ENCODE measurements around the gene CYCS. TPM values are rescaled to one million over a fixed set of nuclear protein-coding genes. Genes with fewer than 3 reads are reported as not detected.
"Not testable (repeated sequence)": the region's sequence is repeated elsewhere in the genome, so short reads cannot be mapped to it uniquely, and the experiment has no call there.

CYCS gene
- total RNA-seq, 4 donors from 2014 or later: 13.3 to 25.6 (median 23.4) TPM

GRCh38 chr7:25168145-25168544 lies 43.1 kb upstream of the CYCS start:
- no peak overlapping the region for H3K4me3 ChIP-seq
- no peak overlapping the region for H3K27ac ChIP-seq
- no peak for DNase-seq (ENCODE audit: low spot score in 2 of 2)
- no peaks in the 10 kb centered on the region for H3K4me1 ChIP-seq
- no peaks in the 10 kb centered on the region for H3K27me3 ChIP-seq
- TF ChIP-seq, protein P1, sequence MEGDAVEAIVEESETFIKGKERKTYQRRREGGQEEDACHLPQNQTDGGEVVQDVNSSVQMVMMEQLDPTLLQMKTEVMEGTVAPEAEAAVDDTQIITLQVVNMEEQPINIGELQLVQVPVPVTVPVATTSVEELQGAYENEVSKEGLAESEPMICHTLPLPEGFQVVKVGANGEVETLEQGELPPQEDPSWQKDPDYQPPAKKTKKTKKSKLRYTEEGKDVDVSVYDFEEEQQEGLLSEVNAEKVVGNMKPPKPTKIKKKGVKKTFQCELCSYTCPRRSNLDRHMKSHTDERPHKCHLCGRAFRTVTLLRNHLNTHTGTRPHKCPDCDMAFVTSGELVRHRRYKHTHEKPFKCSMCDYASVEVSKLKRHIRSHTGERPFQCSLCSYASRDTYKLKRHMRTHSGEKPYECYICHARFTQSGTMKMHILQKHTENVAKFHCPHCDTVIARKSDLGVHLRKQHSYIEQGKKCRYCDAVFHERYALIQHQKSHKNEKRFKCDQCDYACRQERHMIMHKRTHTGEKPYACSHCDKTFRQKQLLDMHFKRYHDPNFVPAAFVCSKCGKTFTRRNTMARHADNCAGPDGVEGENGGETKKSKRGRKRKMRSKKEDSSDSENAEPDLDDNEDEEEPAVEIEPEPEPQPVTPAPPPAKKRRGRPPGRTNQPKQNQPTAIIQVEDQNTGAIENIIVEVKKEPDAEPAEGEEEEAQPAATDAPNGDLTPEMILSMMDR (IDR thresholded peaks at IDR 0.05): no peak
- TF ChIP-seq POLR2A (IDR thresholded peaks at IDR 0.05): no peak
- H3K36me3 ChIP-seq: peaks cover 0 to 36% (median 0%) of the 10 kb centered on the region in 3 donors
- H3K9me3 ChIP-seq: no peaks in the 10 kb centered on the region
- 85% methylated on average over 4 of the region's 4 CpGs for WGBS, 2 donors

- Histone ChIP-seq H3K36me3 (peaks cover 0 to 36% (median 0%) of the 10 kb centered on the region in 3 donors), H3K27ac (no peak overlapping the region), H3K4me1 (no peaks in the 10 kb centered on the region), H3K4me3 (no peak overlapping the region), H3K27me3 (no peaks in the 10 kb centered on the region), H3K9me3 (no peaks in the 10 kb centered on the region)
- 71 to 76% methylated on average over 3 of the region's 3 CpGs for WGBS, 2 donors
- TF ChIP-seq, protein P1 (IDR thresholded peaks at IDR 0.05): no peak
- no peak for TF ChIP-seq EP300 (IDR thresholded peaks at IDR 0.05)
- no peak for TF ChIP-seq POLR2A (IDR thresholded peaks at IDR 0.05)
- DNase-seq (ENCODE audit: low spot score in 2 of 2): no peak
These were observed 42.3 kb upstream of the CYCS start for GRCh38 chr7:25167262-25167843.

- H3K4me3 ChIP-seq; H3K27me3 ChIP-seq; H3K27ac ChIP-seq; DNase-seq (ENCODE audit: low spot score in 2 of 2); H3K9me3 ChIP-seq; H3K4me1 ChIP-seq: not testable (repeated sequence)
- peaks cover 0 to 23% (median 0%) of the 10 kb centered on the region in 3 donors for H3K36me3 ChIP-seq
- WGBS, 2 donors: 55 to 59% methylated on average over 11 of the region's 11 CpGs
- TF ChIP-seq, protein P1 (IDR thresholded peaks at IDR 0.05): peak in 4 of 5 experiments; percentile 26 to 47 (median 34)
These were observed 35.0 kb upstream of the CYCS start for GRCh38 chr7:25159983-25160596.

DNA sequence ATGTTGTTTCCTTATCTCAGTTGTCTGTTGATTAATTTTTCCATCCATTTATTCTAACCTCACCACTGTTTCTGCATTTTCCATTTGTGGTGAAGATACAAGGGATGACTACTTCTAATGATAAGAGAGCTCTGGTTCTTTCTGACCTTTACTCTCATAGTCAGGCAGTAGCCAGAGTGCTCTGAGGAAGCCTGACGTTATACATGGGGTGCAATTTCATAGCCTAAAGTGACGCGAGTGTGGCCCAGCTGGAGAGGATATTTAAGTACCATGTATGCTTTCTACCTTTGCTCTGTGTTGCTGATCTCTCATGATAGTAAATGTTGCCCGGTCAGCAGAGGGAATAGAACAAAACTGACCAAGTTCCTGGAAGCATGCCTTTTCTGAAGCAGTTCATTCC lies 33.9 kb upstream of the CYCS start:
- Histone ChIP-seq H3K4me3 (no peak overlapping the region), H3K36me3 (peaks cover 0 to 24% (median 0%) of the 10 kb centered on the region in 3 donors), H3K27me3 (no peaks in the 10 kb centered on the region), H3K9me3 (no peaks in the 10 kb centered on the region), H3K4me1 (no peaks in the 10 kb centered on the region), H3K27ac (no peak overlapping the region)
- no peak for DNase-seq (ENCODE audit: low spot score in 2 of 2)
- TF ChIP-seq POLR2A (IDR thresholded peaks at IDR 0.05): no peak
- TF ChIP-seq, protein P1 (IDR thresholded peaks at IDR 0.05): no peak
- TF ChIP-seq EP300 (IDR thresholded peaks at IDR 0.05): no peak
- 92 to 95% methylated on average over 4 of the region's 4 CpGs for WGBS, 2 donors

GRCh38 chr7:25151773-25152172 lies 26.7 kb upstream of the CYCS start:
- no peak for DNase-seq (ENCODE audit: low spot score in 2 of 2)
- no peak overlapping the region for H3K4me3 ChIP-seq
- no peaks in the 10 kb centered on the region for H3K9me3 ChIP-seq
- TF ChIP-seq POLR2A (IDR thresholded peaks at IDR 0.05) (no peak), EP300 (IDR thresholded peaks at IDR 0.05) (no peak)
- TF ChIP-seq, protein P1 (IDR thresholded peaks at IDR 0.05): no peak
- H3K27me3 ChIP-seq: no peaks in the 10 kb centered on the region
- no peaks in the 10 kb centered on the region for H3K4me1 ChIP-seq
- peaks cover 0 to 54% (median 0%) of the 10 kb centered on the region in 3 donors for H3K36me3 ChIP-seq
- 75 to 86% methylated on average over 2 of the region's 2 CpGs for WGBS, 2 donors
- no peak overlapping the region for H3K27ac ChIP-seq
